Breast epithelium (tissue), 4 donors: ENCODE results near the gene TNP2. TPM values are rescaled to one million over a fixed set of nuclear protein-coding genes. Genes with fewer than 3 reads are reported as not detected.

ENCODE experiments used
- DNase-seq, 2 donors: peaks; one replicate each; pipeline ENCODE4 v3.0.0-alpha.2; 2019; ENCODE audit warnings: low spot score in 2 of 2
- H3K27ac ChIP-seq, 2 donors: fragments of 200-600 bp; sonication (generic) in 1 of 2; one replicate each; pipeline ENCODE4 v1.5.1; 2016 to 2019; ENCODE audit warnings: mild to moderate bottlenecking in 1 of 2
- H3K27me3 ChIP-seq, 2 donors: fragments of 200-600 bp; sonication (generic) in 1 of 2; one replicate each; pipeline versions ENCODE4 v1.5.1 to v1.6.0; 2017 to 2019; ENCODE audit warnings: control low read depth in 1 of 2, mild to moderate bottlenecking in 1 of 2
- H3K36me3 ChIP-seq: fragments of 200-600 bp; one replicate; pipeline ENCODE4 v1.5.1; 2019
- H3K4me1 ChIP-seq, 2 donors: fragments of 200-600 bp; sonication (generic); one replicate each; pipeline ENCODE4 v1.5.1; 2016 to 2019; ENCODE audit warnings: control low read depth in 1 of 2
- H3K4me3 ChIP-seq, 3 donors: fragments of 200-600 bp; sonication (generic); 1 replicate in 2 of 3; 2 replicates in 1 of 3; pipeline ENCODE4 v1.5.1; 2016 to 2019; ENCODE audit warnings: mild to moderate bottlenecking in 3 of 3, moderate library complexity in 2 of 3
- H3K9me3 ChIP-seq, 2 donors: fragments of 200-600 bp; sonication (generic) in 1 of 2; one replicate each; pipeline ENCODE4 v1.5.1; 2016 to 2019; ENCODE audit warnings: control low read depth in 1 of 2
- POLR2A ChIP-seq: fragments of 450-650 bp; IDR thresholded peaks from one replicate; pipeline ENCODE4 v1.6.1; 2016; ENCODE audit warnings: antibody characterized with exemption, mild to moderate bottlenecking, moderate library complexity
- POLR2AphosphoS5 ChIP-seq, 3 donors: sonication (generic); formaldehyde crosslinking; IDR thresholded peaks; one replicate each; pipeline ENCODE4 v1.6.1; 2017; ENCODE audit warnings: antibody characterized with exemption in 3 of 3
- intact Hi-C: fragments of 100-400 bp; cut with DNase I; formaldehyde crosslinking; loops from one replicate; pipeline ENCODE4 v1.15.1; 2023; ENCODE audit warnings: low total_unique reads
- total RNA-seq, 3 donors: library from RNA; depleted of rRNA; stranded (reverse); fragments of >200 nt; gene quantifications; one replicate each; pipeline ENCODE4 v1.1.0, GENCODE V29; 2016
- TF ChIP-seq, protein P1 (sequence below), 3 donors: fragments of 450-650 bp; IDR thresholded peaks; one replicate each; pipeline ENCODE4 v1.5.1; 2016 to 2017; ENCODE audit warnings: antibody characterized with exemption in 3 of 3, mild to moderate bottlenecking in 3 of 3, moderate library complexity in 3 of 3

Gene TNP2
- total RNA-seq, 3 donors from 2014 or later, result not detected

DNA sequence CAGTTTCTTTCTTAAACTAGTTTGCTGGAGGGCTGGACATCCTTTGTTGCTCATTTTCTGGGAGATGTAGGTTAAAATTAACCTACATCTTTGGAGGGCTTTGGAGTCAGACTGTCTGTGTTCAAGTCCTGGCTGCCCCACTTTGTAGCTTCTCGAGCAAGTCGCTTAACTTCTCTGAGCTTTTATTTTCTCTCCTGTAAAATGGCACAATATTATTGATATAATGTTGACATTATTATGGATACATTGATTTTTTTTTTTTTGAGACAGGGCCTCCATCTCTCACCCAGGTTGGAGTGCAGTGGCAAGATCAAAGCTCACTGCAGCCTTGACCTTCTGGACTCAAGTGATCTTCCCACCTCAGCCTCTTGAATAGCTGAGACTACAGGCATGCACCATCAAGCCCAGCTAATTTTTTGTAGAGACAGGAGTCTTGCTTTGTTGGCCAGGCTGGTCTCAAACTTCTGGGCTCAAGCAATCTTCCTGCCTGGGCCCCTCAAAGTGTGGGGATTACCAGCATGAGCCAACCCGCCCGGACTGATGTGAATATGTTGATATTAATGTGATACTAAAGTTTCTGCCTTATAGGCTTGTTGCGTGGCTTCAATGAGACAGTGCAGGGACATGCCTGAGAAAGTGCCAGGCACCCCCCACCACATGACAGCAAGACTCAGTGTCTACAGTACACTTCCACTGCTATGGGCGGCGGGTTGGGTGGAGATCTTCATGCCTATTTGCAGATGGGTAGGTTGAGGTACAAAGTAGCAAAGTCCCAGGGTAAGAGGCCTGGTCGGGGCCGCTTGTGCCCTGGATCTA lies 44.6 kb upstream of the TNP2 start:
- TF ChIP-seq POLR2A (no peak), POLR2AphosphoS5 (IDR thresholded peaks at IDR 0.05) (no peak)
- TF ChIP-seq, protein P1, sequence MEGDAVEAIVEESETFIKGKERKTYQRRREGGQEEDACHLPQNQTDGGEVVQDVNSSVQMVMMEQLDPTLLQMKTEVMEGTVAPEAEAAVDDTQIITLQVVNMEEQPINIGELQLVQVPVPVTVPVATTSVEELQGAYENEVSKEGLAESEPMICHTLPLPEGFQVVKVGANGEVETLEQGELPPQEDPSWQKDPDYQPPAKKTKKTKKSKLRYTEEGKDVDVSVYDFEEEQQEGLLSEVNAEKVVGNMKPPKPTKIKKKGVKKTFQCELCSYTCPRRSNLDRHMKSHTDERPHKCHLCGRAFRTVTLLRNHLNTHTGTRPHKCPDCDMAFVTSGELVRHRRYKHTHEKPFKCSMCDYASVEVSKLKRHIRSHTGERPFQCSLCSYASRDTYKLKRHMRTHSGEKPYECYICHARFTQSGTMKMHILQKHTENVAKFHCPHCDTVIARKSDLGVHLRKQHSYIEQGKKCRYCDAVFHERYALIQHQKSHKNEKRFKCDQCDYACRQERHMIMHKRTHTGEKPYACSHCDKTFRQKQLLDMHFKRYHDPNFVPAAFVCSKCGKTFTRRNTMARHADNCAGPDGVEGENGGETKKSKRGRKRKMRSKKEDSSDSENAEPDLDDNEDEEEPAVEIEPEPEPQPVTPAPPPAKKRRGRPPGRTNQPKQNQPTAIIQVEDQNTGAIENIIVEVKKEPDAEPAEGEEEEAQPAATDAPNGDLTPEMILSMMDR (IDR thresholded peaks at IDR 0.05), result no peak
- Histone ChIP-seq H3K36me3 (no peaks in the 10 kb centered on the region), H3K4me1 (no peaks in the 10 kb centered on the region), H3K4me3 (no peak overlapping the region), H3K27ac (no peak overlapping the region), H3K27me3 (no peaks in the 10 kb centered on the region), H3K9me3 (no peaks in the 10 kb centered on the region)
- no peak for DNase-seq
- intact Hi-C loops, result no loop called here

DNA sequence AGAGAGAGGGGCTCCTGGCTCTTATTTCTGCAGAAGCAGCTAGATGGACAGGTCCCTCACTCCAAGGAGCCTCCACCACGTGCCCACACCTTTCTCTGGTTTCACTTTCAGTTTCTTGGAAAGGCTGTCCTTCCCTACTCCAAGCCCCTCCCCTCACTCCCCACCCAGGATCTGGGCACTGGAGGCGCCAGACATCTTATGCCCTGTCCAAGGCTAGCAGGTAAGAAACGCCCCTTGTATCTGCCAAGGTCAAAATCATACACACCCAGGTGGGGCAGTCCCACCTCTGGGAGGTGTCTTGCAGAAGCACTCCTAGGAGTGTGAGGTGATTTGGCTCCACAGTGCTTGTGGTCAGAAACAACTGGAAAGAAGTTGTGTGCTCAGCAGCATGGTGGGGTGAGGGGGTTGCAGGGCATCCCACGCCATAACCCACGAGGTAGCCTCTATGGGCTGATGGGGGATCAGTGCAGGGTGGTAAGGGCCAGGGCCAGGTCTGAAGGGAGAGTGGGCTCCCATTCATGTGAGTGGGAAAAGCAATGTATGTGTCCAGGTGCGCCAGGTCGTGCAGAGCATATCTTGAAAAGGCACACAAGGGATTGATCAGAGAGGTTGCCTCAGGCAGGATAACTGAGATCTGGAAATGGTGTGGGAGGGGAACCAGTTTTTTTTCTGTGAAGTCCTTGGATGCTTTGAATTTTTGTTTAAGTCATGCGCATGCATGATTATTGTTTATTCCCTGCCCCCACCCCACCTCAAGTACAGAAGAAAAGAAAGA lies 43.8 kb upstream of the TNP2 start:
- Histone ChIP-seq H3K36me3 (no peaks in the 10 kb centered on the region), H3K4me1 (no peaks in the 10 kb centered on the region), H3K27ac (peak overlapping the region in 1 of 2 donors; percentile 5), H3K4me3 (peak overlapping the region in 2 of 3 donors; percentile 28 to 44), H3K9me3 (no peaks in the 10 kb centered on the region), H3K27me3 (no peaks in the 10 kb centered on the region)
- DNase-seq, result no peak
- intact Hi-C loops, result no loop called here
- no peak for TF ChIP-seq POLR2AphosphoS5 (IDR thresholded peaks at IDR 0.05)

DNA sequence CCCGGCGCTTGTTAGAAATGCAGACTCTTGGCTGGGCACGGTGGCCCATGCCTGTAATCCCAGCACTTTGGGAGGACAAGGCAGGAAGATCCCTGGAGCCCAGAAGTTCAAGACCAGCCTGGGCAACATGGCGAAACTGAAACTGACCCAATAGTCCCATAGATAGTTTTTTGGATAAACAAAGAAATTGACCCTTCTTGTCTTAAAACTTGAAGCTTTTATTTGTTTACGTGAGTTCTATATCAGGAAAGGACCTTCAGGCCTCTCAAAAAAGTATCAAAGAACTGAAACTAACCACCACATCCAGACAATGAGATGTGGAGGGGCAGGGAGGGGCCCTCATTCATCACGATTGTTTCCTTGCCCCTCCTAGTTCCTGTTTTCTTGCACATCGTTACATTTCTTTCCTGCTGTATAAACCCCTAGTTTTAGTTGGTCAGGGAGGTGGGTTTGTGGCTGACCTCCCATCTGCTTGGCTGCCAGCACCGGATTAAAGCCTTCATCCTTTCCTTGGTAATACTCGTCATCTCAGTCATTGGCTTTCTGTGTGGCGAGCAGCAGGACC lies 42.0 kb upstream of the TNP2 start:
- H3K27ac ChIP-seq, result no peak overlapping the region
- H3K36me3 ChIP-seq, result no peaks in the 10 kb centered on the region
- TF ChIP-seq, protein P1 (IDR thresholded peaks at IDR 0.05), result no peak
- TF ChIP-seq POLR2AphosphoS5 (IDR thresholded peaks at IDR 0.05) (no peak), POLR2A (no peak)
- DNase-seq, result no peak
- H3K27me3 ChIP-seq, result no peaks in the 10 kb centered on the region
- intact Hi-C loops, result no loop called here
- H3K4me3 ChIP-seq, result no peak overlapping the region
- H3K4me1 ChIP-seq, result no peaks in the 10 kb centered on the region
- H3K9me3 ChIP-seq, result no peaks in the 10 kb centered on the region

DNA sequence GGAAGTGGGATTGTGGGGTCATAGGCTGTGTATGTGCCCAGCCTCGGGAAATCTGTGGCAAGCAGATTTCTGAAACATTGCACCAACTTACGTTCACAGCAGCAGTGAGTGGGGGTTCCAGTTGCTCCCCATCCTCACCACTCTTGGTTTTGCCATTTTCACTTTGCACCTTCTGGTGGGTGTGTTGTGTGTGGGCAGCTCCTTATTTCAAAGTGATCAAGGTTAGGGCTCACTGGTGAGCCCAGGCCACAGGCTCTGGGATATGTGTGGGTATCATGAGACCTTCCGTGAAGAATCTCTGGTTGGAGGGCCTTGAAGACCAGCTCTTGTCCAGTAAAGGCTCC lies 41.5 kb upstream of the TNP2 start:
- Histone ChIP-seq H3K4me1 (no peaks in the 10 kb centered on the region), H3K4me3 (no peak overlapping the region), H3K27ac (no peak overlapping the region), H3K27me3 (no peaks in the 10 kb centered on the region), H3K9me3 (no peaks in the 10 kb centered on the region), H3K36me3 (no peaks in the 10 kb centered on the region)
- DNase-seq, result no peak
- intact Hi-C loops, result no loop called here
- TF ChIP-seq, protein P1 (IDR thresholded peaks at IDR 0.05), result no peak
- TF ChIP-seq POLR2A (no peak), POLR2AphosphoS5 (IDR thresholded peaks at IDR 0.05) (no peak)

DNA sequence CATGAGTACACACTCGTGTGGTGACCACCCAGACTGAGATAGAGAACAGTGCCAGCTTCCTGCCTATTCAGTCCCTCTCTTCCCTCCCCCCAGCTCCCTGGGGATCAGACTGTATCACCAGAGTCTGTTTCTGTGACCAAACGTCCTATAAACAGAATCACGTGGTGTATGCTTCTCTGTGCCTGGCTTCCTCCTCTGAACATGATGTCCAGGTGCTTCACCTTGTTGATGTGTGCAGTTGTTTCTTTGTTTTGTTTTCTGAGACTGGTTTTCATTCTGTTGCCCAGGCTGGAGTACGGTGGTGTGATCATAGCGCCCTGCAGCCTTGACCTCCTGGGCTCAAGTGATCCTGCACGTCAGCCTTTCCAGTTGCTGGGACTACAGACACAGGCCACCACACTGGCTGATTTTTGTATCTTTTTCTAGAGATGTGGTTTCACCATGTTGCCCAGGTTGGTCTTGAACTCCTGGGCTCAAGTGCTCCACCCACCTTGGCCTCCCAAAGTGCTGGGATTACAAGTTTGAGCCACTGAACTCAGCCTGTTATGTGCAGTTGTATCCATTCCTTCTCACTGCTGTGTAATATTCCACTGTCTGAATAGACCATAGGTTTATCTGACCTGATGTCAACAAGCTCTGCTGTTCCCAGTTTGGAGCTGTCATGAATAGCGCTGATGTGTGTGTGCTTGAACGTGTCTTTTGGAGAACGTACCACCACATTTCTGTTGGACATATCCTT lies 40.9 kb upstream of the TNP2 start:
- no peak for DNase-seq
- Histone ChIP-seq H3K27me3 (no peaks in the 10 kb centered on the region), H3K36me3 (no peaks in the 10 kb centered on the region), H3K4me1 (no peaks in the 10 kb centered on the region), H3K27ac (no peak overlapping the region), H3K4me3 (no peak overlapping the region), H3K9me3 (no peaks in the 10 kb centered on the region)
- intact Hi-C loops, result no loop called here
- TF ChIP-seq POLR2AphosphoS5 (IDR thresholded peaks at IDR 0.05) (no peak), POLR2A (no peak)
- TF ChIP-seq, protein P1 (IDR thresholded peaks at IDR 0.05), result no peak
